HG02678 (cell line): ENCODE measurements around the gene PDK2.
"Not testable (repeated sequence)": the region's sequence is repeated elsewhere in the genome, so short reads cannot be mapped to it uniquely, and the experiment has no call there.

ENCODE experiments used
- ATAC-seq: cut with Tn5 transposase; IDR thresholded peaks from one replicate; pipeline ENCODE4 v1.9.1; 2021; ENCODE audit warnings: mild to moderate bottlenecking, moderate library complexity; ENCODE audit not compliant: unreplicated experiment

Gene PDK2

DNA sequence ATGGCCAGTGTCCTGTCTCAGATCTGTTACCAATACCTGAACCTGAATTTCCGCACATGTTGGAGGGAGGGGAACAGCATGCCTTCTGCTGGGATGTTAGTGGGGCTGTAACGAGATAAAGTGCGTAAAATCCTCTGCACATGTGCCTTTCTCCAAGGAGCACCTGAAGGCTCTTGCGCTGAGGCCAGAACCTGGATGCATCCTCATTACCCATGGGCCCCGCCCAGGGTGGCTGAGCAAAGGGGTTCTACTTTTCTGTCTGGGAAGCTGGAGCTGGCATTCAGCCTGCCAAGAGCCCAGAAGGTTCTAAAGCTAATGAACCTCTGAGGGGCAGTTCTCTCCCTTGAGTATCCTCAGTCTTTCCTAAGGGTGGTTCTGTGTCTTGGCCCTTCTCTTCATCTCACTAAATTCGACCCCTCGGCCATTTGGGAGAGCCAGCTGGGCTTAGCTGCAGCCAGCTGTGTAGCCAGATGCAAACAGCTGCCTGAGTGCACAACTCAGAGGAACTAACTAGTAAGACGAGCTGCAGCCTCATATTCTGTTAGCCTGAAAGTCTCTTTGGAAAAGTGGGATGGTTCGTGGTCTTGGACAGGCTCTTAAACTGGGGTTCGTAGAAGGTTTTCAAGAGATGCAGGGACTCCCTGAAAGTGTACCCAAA is 36.7 kb upstream of the PDK2 start:
- ATAC-seq: no peak

DNA sequence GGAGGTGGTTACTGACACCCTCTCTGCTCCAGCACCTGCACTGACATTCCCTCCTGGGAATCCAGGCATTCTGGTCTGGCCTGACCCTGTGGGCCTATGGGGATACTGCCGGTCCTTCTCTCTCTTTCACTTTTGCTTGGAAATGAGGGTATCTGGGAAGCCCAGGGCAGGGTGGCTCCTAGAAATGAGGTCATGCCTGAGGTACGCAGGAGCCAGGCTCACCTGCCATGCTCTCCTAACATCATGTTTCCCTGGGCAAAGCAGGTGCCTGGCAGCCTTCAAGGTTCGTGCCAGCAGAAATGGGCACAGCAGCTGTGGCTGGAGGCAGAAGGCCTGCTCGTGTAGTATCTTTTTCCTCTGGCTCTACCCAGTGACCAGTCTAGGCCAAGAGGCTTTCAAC is 35.9 kb upstream of the PDK2 start:
- no peak for ATAC-seq

GRCh38 chr17:50059759-50060273 is 35.3 kb upstream of the PDK2 start:
- no peak for ATAC-seq

- no peak for ATAC-seq
These were observed 34.0 kb upstream of the PDK2 start for GRCh38 chr17:50060951-50061712.

- not testable (repeated sequence) for ATAC-seq
These were observed 33.5 kb upstream of the PDK2 start for GRCh38 chr17:50061713-50062045.

DNA sequence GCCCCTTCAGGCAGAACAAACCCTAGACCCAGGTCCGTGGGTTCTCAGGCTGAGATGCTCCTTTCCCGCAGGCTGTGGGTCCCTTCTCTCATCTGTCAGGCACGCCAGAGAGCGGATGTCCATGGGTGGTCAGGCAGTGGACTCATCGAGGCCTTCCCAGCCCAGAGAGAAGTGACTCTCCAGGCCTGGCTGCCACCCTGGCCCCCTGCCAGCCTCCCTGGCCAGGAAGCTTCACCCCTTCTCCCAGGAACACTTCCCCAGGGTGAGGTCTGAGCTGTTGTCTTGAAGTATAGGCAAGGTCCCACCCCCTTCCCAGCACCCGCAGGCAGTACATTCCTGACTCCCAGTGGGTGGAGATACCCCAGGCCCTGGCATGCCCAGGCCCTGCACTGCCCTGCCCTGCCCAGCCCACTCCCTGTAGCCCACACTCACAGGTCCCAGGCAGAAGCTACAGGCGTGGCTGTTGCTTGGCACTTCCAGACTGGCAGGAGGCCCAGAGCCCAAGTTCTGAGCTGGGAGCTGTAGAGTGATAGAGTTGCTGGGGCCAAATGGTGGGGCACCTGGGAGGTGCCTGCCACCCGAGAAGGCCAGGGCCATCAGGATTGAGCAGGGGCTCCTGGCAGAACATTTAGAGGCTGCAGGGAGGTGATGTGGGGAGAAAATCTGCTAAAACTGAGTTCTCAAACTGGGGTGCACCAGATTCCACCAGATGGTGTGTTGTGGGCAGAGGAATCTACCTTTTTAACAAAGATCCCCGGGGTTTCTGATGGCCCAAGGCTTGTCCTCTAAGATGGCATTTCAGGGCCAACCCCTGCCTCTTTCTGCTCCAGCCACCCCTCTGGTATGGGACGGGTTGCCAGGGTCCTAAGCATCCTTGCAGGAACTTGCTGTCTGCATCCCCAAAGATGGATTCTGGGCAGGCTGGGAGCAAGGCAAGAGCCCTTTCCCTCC is 32.6 kb upstream of the PDK2 start:
- ATAC-seq: no peak

- no peak for ATAC-seq
These were observed 31.4 kb upstream of the PDK2 start for GRCh38 chr17:50063561-50064252.

DNA sequence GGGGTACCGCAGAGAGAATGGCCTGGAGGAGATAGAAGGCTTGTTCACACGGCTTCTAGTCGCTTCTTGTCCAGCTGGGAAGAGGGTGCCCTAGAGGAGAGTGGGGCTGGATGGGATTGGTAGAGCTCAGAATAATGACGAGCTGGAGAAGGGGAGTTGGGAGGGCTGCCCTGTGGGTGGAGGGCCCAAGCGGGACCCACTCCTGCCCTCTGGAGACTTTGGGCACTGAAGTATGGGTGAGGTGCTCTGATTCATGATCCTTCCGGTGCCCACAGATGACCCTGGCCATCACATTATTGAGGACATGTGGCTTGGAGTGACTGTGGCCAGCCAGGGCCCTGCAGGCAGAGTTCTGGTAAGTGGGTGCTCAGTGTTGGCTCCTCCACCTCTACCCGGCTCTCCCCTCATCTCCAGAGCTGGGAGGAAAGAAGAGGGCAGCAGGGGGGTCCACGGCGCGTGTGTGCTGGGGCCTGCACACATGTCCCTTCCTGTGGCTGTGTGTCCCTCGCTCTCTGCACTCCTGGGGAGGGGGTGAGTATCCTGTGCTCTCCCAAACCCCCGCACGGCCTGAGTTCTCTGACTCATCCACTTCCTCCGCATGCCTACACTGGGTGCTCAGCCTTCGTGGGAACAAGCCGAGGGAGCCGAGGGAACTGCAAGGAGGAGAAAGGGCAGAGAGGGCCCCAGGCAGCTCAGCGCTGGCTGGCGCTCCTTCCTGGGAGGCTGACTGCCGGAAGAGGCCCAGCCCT is 30.7 kb upstream of the PDK2 start:
- ATAC-seq: no peak

DNA sequence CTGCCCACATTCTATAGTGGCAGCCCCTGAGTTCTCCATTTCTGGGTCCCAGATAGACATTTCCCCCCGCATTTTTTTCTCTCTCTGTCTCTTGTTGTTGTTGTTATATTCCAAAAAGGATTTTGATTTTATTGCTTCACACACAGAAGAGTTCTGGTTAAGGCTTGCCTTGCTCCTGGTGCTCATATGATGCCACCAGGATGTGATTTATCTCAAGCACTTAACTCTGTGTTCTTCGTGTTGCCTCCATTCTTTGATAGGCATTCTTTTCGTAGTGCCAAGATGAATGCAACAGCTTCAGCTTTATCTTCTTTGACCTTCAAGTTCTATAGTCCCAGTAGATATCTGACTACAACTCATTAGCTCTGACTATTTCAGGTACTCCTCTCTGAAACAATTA is 30.1 kb upstream of the PDK2 start:
- no peak for ATAC-seq

DNA sequence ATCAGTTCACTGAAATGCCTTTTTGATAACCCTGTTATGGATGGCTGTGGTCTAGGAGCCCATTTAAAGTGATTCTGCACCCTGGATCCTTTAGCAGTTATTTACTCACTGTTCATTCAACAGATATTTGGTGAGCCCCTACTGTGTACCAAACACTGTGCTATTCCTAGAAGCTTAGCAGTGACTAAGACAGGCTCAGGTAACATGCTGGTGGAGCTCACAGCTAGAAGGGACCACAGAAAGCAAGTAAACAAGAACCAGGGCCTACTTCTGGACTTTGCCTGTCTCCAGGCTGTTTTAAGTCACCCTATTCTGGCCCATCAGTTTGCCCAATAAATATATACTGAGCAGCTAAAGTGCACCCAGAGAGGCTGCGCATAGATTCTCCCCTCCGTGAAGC is 28.2 kb upstream of the PDK2 start:
- ATAC-seq: no peak

DNA sequence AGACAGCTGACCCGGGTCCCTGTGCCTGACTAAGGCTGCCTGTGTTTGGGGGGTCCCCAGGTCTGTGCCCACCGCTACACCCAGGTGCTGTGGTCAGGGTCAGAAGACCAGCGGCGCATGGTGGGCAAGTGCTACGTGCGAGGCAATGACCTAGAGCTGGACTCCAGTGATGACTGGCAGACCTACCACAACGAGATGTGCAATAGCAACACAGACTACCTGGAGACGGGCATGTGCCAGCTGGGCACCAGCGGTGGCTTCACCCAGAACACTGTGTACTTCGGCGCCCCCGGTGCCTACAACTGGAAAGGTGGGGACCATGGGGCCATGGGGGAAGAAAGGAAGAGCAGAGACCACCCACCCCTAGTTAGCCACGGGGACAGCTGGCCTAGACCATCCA is 27.2 kb upstream of the PDK2 start:
- ATAC-seq: no peak

DNA sequence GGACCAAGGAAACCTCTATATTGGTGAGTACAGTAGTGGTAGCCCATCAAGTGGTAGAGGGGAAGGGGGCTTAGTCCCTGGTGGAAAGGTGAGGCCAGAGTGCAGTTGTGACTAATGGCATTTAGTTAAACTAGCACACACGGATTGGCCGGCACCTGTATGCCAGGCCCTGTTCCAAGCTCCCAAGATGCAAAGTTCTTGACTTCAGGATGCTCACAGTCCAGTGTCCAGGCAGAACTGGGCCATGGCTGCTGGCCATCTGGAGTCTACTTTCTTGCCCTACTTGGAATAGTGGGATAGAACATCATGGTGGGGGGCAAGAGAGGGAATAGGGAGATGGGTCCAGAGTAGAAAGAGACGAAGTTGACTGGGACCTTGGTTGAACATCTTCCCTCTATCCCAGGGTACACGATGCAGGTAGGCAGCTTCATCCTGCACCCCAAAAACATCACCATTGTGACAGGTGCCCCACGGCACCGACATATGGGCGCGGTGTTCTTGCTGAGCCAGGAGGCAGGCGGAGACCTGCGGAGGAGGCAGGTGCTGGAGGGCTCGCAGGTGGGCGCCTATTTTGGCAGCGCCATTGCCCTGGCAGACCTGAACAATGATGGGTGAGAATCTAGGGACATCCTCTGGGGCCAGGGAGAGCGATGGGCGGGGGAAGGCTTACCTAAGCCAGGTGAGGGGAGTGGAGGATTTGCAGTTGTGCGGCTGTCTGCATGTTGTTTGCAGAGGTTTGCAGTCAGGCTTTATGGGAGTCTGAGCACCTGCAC is 24.1 kb upstream of the PDK2 start:
- no peak for ATAC-seq

GRCh38 chr17:50071692-50072091 is 23.5 kb upstream of the PDK2 start:
- no peak for ATAC-seq

DNA sequence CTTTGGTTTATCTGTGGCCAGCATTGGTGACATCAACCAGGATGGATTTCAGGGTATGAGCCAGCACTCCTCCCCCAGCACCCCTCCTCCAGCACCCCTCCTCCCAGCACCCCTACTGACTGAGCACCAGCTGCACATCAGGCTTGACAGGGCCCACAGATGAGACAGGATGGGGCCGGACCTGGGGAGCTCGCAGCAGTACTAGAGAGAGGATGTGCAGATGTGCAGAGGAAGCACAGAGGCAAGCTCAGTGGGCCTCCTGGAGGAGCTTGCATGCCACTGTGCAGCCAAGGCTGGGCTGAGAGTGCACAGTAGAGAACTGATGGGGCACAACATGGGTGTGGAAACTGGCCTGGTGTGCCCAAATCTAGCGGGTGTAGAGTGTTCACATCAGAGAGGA is 23.0 kb upstream of the PDK2 start:
- no peak for ATAC-seq

DNA sequence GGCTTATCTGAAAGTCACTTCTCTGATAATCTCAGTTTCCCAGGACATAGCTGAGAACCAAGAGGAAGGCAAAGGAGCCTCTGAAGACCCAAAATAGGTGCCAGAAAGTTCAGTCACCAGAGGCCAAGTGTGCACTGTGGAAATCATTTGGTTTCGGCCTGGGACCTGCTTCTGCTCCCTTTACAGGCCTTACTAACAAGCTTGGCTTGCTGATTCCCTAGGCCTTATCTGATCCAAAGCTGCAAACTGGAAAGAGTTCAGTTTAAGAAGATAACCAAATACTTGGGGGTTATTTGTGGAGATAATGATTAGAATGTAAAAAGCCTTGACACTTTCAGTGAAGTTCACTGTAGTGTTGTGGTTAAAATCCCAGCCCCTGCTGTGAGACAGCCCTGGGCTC is 22.2 kb upstream of the PDK2 start:
- no peak for ATAC-seq

- ATAC-seq: no peak
These were observed 20.9 kb upstream of the PDK2 start for GRCh38 chr17:50074227-50074626.

GRCh38 chr17:50075446-50076032 is 19.6 kb upstream of the PDK2 start:
- no peak for ATAC-seq

DNA sequence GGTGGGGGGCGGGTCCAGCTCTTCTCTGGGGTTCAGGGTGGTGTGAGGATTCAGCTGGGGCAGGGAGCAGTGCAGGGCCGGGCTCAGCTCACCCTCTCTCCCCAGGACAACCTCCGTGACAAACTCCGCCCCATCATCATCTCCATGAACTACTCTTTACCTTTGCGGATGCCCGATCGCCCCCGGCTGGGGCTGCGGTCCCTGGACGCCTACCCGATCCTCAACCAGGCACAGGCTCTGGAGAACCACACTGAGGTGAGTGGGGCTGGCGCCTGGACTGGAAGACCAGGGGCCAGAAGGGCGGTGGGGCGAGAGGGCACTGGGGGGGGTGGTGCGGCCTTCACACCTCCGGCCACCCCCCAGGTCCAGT is 18.9 kb upstream of the PDK2 start:
- no peak for ATAC-seq

DNA sequence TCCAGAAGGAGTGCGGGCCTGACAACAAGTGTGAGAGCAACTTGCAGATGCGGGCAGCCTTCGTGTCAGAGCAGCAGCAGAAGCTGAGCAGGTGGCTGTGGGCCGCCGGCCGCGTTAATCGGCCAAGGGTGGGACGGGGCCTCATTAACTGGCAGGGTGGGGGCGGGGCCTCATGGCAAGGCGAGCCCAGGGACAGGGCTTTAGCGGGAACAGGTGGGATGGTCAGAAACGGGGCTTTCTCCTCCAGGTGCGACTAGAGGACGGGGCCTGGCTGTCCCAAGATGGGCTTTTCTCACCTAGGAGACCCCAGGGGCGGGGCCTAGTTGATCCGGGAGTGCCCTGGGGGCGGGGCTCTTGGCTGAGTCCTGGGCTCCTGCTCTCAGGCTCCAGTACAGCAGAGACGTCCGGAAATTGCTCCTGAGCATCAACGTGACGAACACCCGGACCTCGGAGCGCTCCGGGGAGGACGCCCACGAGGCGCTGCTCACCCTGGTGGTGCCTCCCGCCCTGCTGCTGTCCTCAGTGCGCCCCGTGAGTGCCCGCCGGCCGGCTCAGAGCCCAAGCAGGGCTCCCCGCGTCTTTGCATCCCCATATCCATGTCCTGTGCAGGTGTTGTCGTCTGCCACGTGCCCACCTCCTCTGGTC is 18.4 kb upstream of the PDK2 start:
- no peak for ATAC-seq
